ENCODE results near the gene CLDN8.

- no peak for TF ChIP-seq GATA2 (IDR thresholded peaks at IDR 0.05; ENCODE audit: low read depth, low read length)
- TF ChIP-seq GATA3 (IDR thresholded peaks at IDR 0.05; ENCODE audit: low read depth, low read length) = no peak
Observed at GRCh38 chr21:30186242-30186641, 29.7 kb downstream of the CLDN8 start.

All from SH-SY5Y (cell line).